AG04449 (cell line): ENCODE results near the gene TYRO3.
"Not testable (repeated sequence)": the region's sequence is repeated elsewhere in the genome, so short reads cannot be mapped to it uniquely, and the experiment has no call there.

Experiments
- CTCF ChIA-PET: fragments of 350-600 bp; formaldehyde crosslinking; extraction: SDS; loops from one replicate; lab custom pipeline; 2021; ENCODE audit warnings: antibody characterized with exemption; lab: Yijun Ruan, JAX
- POLR2A ChIA-PET: fragments of 400-600, 350-600 bp; formaldehyde crosslinking; extraction: SDS; loops from one replicate; lab custom pipeline; 2020; ENCODE audit warnings: antibody characterized with exemption, inconsistent platforms; lab: Yijun Ruan, JAX
- DNase-seq: peaks from one replicate; pipeline ENCODE4 v3.0.0-alpha.2; 2010; ENCODE audit warnings: low read depth, low spot score
- H3K4me3 ChIP-seq: 2 replicates; pipeline ENCODE4 v1.5.1; 2011; ENCODE audit warnings: low read depth, mild to moderate bottlenecking, control low read depth, low read length
- TF ChIP-seq, protein P1 (sequence below): IDR thresholded peaks from one replicate; pipeline ENCODE4 v1.5.1; 2011; ENCODE audit warnings: mild to moderate bottlenecking, moderate library complexity, low read length, control low read depth, inconsistent platforms; ENCODE audit not compliant: insufficient read depth; ENCODE audit errors: missing control alignments

The TYRO3 gene

DNA sequence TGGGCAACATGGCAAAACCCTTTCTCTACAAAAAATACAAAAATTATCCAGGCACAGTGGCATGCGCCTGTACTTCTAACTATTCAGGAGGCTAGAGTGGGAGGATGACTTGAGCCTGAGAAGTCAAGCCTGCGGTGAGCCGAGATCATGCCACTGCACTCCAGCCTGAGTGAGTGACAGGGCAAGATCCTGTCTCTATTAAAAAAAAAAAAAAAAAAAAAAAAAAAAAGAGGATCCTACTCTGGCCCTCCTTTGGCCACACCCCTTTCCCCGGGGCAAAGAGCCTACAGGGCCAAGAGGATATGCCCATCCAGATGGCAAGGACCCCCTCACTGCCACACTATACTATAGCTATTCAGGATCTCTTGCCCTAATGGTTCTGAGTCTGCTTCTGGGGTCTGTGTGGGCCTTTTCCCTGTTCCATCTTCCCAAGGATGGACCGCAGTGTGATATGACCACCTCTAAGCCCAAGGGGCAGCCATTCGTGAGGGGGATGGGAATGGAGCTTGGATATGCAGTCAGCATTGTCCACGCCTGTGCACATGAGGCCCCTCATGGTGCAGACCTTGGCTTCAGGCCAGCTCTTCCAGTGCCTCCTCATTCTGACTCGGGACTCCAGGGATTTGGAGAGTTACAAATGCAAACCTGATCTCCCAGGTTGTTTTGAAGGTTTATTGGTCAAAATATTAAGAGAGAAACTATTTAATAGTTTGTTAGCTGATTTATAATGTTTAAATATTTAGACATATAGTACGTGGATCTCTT, 7.3 kb downstream of the TYRO3 start:
- ChIA-PET POLR2A (no interaction called here), CTCF (interaction anchor here (0.7 kb wide), 1 partner anchor 10 kb away, joined by 3 read pairs; no protein-coding TSS in a partner anchor)
- H3K4me3 ChIP-seq = no peak overlapping the region
- no peak for DNase-seq
- TF ChIP-seq, protein P1, sequence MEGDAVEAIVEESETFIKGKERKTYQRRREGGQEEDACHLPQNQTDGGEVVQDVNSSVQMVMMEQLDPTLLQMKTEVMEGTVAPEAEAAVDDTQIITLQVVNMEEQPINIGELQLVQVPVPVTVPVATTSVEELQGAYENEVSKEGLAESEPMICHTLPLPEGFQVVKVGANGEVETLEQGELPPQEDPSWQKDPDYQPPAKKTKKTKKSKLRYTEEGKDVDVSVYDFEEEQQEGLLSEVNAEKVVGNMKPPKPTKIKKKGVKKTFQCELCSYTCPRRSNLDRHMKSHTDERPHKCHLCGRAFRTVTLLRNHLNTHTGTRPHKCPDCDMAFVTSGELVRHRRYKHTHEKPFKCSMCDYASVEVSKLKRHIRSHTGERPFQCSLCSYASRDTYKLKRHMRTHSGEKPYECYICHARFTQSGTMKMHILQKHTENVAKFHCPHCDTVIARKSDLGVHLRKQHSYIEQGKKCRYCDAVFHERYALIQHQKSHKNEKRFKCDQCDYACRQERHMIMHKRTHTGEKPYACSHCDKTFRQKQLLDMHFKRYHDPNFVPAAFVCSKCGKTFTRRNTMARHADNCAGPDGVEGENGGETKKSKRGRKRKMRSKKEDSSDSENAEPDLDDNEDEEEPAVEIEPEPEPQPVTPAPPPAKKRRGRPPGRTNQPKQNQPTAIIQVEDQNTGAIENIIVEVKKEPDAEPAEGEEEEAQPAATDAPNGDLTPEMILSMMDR = no peak

DNA sequence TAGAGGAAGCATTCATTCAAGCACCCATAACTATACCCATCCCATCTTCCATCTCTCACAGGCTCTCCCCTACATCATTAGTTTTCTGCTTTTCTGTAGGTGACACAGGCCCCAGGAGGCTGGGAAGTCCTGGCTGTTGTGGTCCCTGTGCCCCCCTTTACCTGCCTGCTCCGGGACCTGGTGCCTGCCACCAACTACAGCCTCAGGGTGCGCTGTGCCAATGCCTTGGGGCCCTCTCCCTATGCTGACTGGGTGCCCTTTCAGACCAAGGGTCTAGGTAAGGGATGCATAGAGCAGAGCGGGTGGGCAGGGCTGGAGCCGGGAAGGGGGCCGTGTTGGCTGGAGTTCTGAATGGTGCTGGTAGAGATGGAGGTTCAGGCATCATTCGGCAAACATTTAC, 8.2 kb downstream of the TYRO3 start:
- no peak for DNase-seq
- TF ChIP-seq, protein P1 = no peak
- ChIA-PET POLR2A (no interaction called here), CTCF (no interaction called here)
- no peak overlapping the region for H3K4me3 ChIP-seq

DNA sequence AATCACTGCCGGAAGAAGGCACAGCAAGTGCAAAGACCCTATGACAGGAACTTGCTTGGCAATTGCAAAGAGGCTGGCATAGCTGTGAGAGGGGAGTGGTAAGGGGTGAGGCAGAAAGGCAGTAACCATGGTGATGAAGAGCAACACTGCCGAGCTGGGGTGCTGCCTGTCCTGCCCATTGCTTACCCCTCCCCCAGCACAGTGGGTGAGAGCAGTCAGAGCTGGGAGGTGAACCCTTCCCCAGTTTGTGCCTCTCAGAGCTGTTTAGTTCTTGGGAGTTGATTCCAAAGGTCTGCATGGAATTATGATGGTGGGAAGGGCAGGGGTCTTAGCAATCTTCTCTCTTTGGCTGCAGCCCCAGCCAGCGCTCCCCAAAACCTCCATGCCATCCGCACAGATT, 8.8 kb downstream of the TYRO3 start:
- H3K4me3 ChIP-seq = no peak overlapping the region
- TF ChIP-seq, protein P1 = no peak
- no peak for DNase-seq
- ChIA-PET CTCF (interaction anchor here (2.0 kb wide), 1 partner anchor 18 kb away, joined by 6 read pairs; no protein-coding TSS in a partner anchor), POLR2A (no interaction called here)

DNA sequence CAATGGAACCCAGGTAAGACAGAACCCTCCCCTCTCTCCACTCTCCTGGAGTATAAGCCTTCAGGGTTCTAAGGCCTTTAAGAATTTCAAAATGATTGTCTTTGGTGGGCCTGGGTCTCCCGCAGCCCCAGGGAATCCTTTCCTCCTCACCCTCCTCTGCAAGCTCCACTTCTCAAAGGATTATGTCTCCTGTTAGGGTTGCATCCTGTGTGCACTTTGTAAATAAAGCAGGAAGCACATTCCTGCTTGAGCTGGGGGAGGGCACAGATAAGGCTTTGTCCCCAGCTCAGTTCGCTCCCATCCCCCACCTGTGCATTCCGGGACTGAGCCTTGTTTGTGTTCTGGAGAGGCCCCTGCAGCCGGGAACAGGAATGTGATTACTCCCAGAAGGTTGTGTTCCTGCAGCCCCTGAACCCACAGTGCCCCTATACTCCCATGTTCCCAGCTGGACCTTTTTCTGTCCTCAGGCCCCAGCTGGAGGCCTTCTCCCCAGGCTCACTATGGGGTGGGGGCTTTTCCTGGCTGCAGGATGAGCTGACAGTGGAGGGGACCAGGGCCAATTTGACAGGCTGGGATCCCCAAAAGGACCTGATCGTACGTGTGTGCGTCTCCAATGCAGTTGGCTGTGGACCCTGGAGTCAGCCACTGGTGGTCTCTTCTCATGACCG, 9.5 kb downstream of the TYRO3 start:
- CTCF ChIA-PET = interaction anchor here (1.1 to 2.0 kb wide), 2 partner anchors 10 to 17 kb away, joined by 3 to 6 read pairs; no protein-coding TSS in a partner anchor
- DNase-seq = no peak
- POLR2A ChIA-PET = no interaction called here

DNA sequence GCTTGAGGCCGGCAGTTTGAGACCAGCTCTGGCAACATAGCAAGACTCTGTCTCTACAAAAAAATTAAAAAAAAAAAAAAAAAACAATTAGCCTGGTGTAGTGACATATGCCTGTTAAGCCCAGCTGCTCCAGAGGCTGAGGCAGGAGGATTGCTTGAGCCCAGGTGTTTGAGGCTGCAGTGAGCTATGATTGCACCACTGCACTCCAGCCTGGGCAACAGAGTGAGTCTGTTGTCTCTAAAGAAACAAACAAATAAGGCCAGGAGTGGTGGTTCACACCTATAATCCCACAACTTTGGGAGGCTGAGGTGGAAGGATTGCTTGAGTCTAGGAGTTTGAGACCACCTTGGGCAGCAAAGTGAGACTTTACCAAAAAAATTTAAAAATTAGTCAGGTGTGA, 10.2 kb downstream of the TYRO3 start:
- POLR2A ChIA-PET, DNase-seq, H3K4me3 ChIP-seq: not testable (repeated sequence)
- CTCF ChIA-PET = interaction anchor here (1.1 to 2.0 kb wide), 2 partner anchors 11 to 16 kb away, joined by 3 to 6 read pairs; no protein-coding TSS in a partner anchor

More for the DNA sequence above, 9.5 kb downstream of the TYRO3 start:
- H3K4me3 ChIP-seq = no peak overlapping the region
- TF ChIP-seq, protein P1 = no peak

DNA sequence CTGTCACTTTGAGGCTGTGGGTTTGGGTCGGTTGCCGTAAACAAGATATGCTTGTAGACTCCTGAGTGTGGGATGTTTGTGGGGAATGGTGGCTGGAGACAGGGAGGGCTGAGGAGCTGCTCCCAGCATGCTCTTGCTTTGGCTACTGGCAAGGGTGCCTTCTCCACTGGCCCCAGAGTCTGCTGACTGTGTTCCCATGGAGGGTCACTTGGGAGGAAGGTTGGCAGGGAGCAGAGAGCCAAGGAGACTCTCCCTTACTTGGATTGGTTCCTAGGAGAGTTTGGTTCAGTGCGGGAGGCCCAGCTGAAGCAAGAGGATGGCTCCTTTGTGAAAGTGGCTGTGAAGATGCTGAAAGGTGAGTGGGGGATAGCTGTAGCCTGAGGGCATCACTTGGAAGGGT, 11.8 kb downstream of the TYRO3 start:
- CTCF ChIA-PET = interaction anchor here (1.1 to 1.8 kb wide), 2 partner anchors 9 to 13 kb away, joined by 3 to 4 read pairs; no protein-coding TSS in a partner anchor
- no peak for DNase-seq
- POLR2A ChIA-PET = interaction anchor here (0.9 kb wide), 1 partner anchor 15 kb away, joined by 3 read pairs; no protein-coding TSS in a partner anchor

More for the DNA sequence above, 11.8 kb downstream of the TYRO3 start:
- TF ChIP-seq, protein P1 = no peak
- no peak overlapping the region for H3K4me3 ChIP-seq
